Measurements from ENCODE around the gene TPPP.
"Not testable (repeated sequence)": the region's sequence is repeated elsewhere in the genome, so short reads cannot be mapped to it uniquely, and the experiment has no call there.

TPPP gene

DNA sequence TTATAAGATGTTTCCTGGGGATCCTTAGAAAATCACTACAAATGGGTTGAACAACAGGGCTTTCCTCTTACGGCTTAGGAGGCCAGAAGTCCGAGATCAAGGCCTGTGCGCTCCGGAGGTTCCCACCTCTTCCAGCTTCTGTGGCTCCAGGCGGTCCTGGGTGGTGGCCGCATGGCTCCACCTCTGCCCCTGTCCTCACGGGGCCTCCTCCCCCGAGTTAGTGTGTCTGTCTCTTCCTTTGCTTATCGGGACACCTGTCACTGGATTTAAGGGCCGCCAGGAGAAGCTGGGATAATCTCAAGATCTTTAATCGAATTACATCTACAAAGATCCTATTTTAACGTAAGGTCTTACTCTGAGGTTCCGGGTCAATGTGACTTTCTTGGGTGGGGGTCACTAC, 2.3 kb upstream of the TPPP start:
- not testable (repeated sequence) for H3K36me3 ChIP-seq (ENCODE audit: low read depth); H3K9me3 ChIP-seq (ENCODE audit: severe bottlenecking); H3K27ac ChIP-seq (ENCODE audit: poor library complexity, severe bottlenecking); H3K4me1 ChIP-seq (ENCODE audit: insufficient read depth, poor library complexity, severe bottlenecking); H3K4me3 ChIP-seq (ENCODE audit: severe bottlenecking); H3K27me3 ChIP-seq (ENCODE audit: insufficient read depth, poor library complexity, severe bottlenecking); ATAC-seq (ENCODE audit: low read depth); DNase-seq (ENCODE audit: low spot score)

DNA sequence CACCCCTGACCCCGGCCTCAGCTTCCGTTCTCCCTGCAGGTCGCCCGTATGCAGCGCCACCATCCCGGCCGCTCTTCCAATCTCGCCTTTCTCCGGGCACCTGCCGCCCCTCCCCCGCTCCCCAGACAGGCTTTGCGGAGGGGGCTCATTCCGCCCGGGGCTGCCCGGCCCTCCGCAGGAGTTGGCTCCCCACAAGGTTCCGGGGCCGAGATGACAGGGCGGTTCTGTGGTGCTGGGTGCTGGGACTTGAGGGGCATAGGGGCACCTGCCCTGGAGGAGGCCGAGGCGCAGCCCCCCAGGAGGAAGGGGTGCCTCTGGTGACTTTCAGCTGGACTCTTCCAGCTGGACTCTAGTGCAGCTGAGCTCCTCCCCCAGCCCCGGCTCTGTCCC, 885 bp upstream of the TPPP start:
- not testable (repeated sequence) for H3K27me3 ChIP-seq (ENCODE audit: insufficient read depth, poor library complexity, severe bottlenecking); H3K9me3 ChIP-seq (ENCODE audit: severe bottlenecking); H3K27ac ChIP-seq (ENCODE audit: poor library complexity, severe bottlenecking); H3K4me1 ChIP-seq (ENCODE audit: insufficient read depth, poor library complexity, severe bottlenecking); DNase-seq (ENCODE audit: low spot score); H3K4me3 ChIP-seq (ENCODE audit: severe bottlenecking); H3K36me3 ChIP-seq (ENCODE audit: low read depth); ATAC-seq (ENCODE audit: low read depth)

DNA sequence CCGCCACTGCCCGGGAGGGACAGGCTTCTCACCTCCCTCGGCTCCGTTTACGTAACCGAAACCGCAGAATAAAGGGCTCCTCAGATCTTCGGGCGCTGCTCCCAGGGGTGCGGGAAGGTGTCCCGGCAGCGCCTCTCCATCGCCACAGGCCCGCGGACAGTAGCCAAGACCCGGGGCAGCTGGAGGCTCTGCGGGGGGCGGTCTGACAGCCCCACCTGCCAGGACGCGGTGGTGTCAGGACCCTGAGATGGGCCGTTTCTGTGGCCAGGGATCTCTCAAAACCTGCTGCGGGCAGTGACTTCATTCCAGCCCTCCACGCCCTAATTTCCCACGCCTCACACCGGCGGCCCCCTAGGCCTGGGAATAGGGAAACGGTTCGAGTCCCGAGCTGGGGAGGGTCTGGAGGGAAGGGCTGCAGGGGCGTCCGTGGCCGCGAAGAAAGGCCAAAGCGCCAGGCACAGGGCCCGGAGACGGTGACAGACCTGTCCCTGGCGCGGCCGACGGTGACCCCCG, 567 bp downstream of the TPPP start:
- H3K27ac ChIP-seq (ENCODE audit: poor library complexity, severe bottlenecking); H3K9me3 ChIP-seq (ENCODE audit: severe bottlenecking); H3K4me1 ChIP-seq (ENCODE audit: insufficient read depth, poor library complexity, severe bottlenecking); DNase-seq (ENCODE audit: low spot score); H3K27me3 ChIP-seq (ENCODE audit: insufficient read depth, poor library complexity, severe bottlenecking); ATAC-seq (ENCODE audit: low read depth); H3K4me3 ChIP-seq (ENCODE audit: severe bottlenecking); H3K36me3 ChIP-seq (ENCODE audit: low read depth): not testable (repeated sequence)

DNA sequence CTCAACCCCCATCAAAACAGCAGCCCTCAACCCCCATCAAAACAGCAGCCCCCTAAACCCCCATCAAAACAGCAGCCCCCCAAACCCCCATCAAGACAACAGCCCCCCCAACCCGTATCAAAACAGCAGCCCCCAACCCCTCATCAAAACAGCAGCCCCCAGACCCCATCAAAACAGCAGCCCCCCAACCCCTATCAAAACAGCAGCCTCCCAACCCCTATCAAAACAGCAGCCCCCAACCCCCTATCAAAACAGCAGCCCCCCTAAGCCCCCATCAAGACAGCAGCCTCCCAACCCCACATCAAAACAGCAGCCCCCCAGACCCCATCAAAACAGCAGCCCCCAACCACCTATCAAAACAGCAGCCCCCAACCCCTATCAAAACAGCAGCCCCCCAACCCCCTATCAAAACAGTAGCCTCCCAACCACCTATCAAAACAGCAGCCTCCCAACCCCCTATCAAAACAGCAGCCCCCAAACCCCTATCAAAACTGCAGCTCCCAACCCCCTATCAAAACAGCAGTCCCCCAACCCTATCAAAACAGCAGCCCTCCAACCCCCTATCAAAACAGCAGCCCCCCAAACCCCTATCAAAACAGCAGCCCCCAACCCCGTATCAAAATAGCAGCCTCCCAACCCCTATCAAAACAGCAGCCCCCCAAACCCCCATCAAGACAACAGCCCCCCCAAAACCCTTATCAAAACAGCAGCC, 1.2 kb downstream of the TPPP start:
- DNase-seq (ENCODE audit: low spot score) (no peak), ATAC-seq (ENCODE audit: low read depth) (no peak)
- Histone ChIP-seq H3K27me3 (ENCODE audit: insufficient read depth, poor library complexity, severe bottlenecking) (no peaks in the 10 kb centered on the region), H3K27ac (ENCODE audit: poor library complexity, severe bottlenecking) (no peak overlapping the region), H3K4me1 (ENCODE audit: insufficient read depth, poor library complexity, severe bottlenecking) (no peaks in the 10 kb centered on the region), H3K9me3 (ENCODE audit: severe bottlenecking) (no peaks in the 10 kb centered on the region), H3K4me3 (ENCODE audit: severe bottlenecking) (no peak overlapping the region), H3K36me3 (ENCODE audit: low read depth) (no peaks in the 10 kb centered on the region)
- no peak for TF ChIP-seq CTCF (IDR thresholded peaks at IDR 0.05; ENCODE audit: poor library complexity, severe bottlenecking)

DNA sequence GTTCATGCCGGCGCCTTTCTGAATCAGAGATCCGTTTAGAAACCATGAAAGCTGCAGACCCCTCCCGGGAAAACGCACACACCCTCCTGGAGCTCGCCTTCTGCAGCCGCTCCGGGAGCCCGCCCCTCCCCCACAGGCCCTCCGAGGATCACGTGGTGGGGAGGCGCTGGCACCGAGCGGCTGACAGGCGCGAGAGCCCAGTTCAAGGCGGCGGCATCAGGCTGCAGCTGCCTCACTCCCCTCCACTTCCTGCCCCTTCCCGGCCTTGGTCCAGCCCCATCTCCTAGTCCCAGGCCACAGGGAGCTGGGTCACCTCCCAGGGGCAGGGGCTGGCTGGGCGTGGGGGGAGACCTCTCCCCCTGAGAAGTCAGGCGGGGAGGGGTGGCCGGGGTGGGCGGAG, 2.1 kb downstream of the TPPP start:
- not testable (repeated sequence) for H3K4me3 ChIP-seq (ENCODE audit: severe bottlenecking); H3K4me1 ChIP-seq (ENCODE audit: insufficient read depth, poor library complexity, severe bottlenecking); H3K27me3 ChIP-seq (ENCODE audit: insufficient read depth, poor library complexity, severe bottlenecking); H3K36me3 ChIP-seq (ENCODE audit: low read depth); H3K27ac ChIP-seq (ENCODE audit: poor library complexity, severe bottlenecking); DNase-seq (ENCODE audit: low spot score); H3K9me3 ChIP-seq (ENCODE audit: severe bottlenecking); ATAC-seq (ENCODE audit: low read depth)

GRCh38 chr5:690293-690692, 2.9 kb downstream of the TPPP start:
- not testable (repeated sequence) for H3K27me3 ChIP-seq (ENCODE audit: insufficient read depth, poor library complexity, severe bottlenecking); H3K9me3 ChIP-seq (ENCODE audit: severe bottlenecking); H3K27ac ChIP-seq (ENCODE audit: poor library complexity, severe bottlenecking); H3K4me1 ChIP-seq (ENCODE audit: insufficient read depth, poor library complexity, severe bottlenecking); H3K4me3 ChIP-seq (ENCODE audit: severe bottlenecking); DNase-seq (ENCODE audit: low spot score); ATAC-seq (ENCODE audit: low read depth); H3K36me3 ChIP-seq (ENCODE audit: low read depth)

- not testable (repeated sequence) for H3K4me1 ChIP-seq (ENCODE audit: insufficient read depth, poor library complexity, severe bottlenecking); H3K9me3 ChIP-seq (ENCODE audit: severe bottlenecking); DNase-seq (ENCODE audit: low spot score); ATAC-seq (ENCODE audit: low read depth); H3K36me3 ChIP-seq (ENCODE audit: low read depth); H3K27me3 ChIP-seq (ENCODE audit: insufficient read depth, poor library complexity, severe bottlenecking); H3K27ac ChIP-seq (ENCODE audit: poor library complexity, severe bottlenecking); H3K4me3 ChIP-seq (ENCODE audit: severe bottlenecking)
Measured at GRCh38 chr5:688348-689010, 4.7 kb downstream of the TPPP start.

GRCh38 chr5:686936-687335, 6.2 kb downstream of the TPPP start:
- H3K36me3 ChIP-seq (ENCODE audit: low read depth); H3K27ac ChIP-seq (ENCODE audit: poor library complexity, severe bottlenecking); H3K4me3 ChIP-seq (ENCODE audit: severe bottlenecking); DNase-seq (ENCODE audit: low spot score); H3K9me3 ChIP-seq (ENCODE audit: severe bottlenecking); H3K4me1 ChIP-seq (ENCODE audit: insufficient read depth, poor library complexity, severe bottlenecking); H3K27me3 ChIP-seq (ENCODE audit: insufficient read depth, poor library complexity, severe bottlenecking); ATAC-seq (ENCODE audit: low read depth): not testable (repeated sequence)

DNA sequence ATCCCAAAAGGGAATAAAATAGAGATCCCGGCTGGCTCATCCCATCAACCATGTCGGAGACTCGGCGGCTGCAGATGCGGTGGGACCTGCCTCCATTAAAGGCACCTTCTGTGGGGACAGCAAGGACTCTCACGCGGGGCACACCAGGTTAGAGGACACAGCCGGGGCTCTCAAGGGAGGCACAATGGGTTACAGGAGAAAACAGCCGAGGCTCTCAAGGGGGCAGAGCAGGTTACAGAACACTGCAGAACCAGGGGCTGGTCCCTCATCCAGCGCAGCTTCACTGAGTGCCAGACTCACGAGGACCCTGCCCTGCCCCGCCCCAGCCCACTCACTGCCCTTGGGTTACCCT, 7.0 kb downstream of the TPPP start:
- not testable (repeated sequence) for ATAC-seq (ENCODE audit: low read depth); H3K4me3 ChIP-seq (ENCODE audit: severe bottlenecking); H3K36me3 ChIP-seq (ENCODE audit: low read depth); DNase-seq (ENCODE audit: low spot score); H3K27me3 ChIP-seq (ENCODE audit: insufficient read depth, poor library complexity, severe bottlenecking); H3K4me1 ChIP-seq (ENCODE audit: insufficient read depth, poor library complexity, severe bottlenecking); H3K9me3 ChIP-seq (ENCODE audit: severe bottlenecking); H3K27ac ChIP-seq (ENCODE audit: poor library complexity, severe bottlenecking)
